CD4-positive, alpha-beta T cell treated with Interleukin-21 for 1 hour (primary cell): ENCODE measurements around the gene TWNK.
"Not testable (repeated sequence)": the region's sequence is repeated elsewhere in the genome, so short reads cannot be mapped to it uniquely, and the experiment has no call there.

ENCODE experiments used
- DNase-seq: peaks from one replicate; pipeline ENCODE4 v3.0.0-alpha.2; 2020

Gene TWNK

GRCh38 chr10:101032637-101033224, 45.4 kb downstream of the TWNK start:
- DNase-seq, result peak; percentile 42

DNA sequence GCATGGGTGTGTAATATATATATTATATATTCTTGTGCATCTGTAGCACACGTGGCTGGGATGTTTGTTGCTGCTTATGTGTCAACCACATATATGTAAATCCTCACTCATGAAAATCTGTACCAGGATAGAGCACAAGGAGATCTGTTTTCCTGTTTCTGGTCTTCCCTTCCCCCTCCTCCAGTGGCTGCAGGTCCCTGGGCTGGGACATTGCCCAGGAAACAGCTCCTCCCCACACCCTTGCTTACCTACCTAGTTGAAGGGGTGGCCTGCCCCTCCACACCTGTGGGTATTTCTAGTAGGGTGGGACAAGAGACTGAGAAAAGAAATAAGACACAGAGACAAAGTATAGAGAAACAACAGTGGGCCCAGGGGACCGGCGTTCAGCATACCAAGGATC, 45.9 kb downstream of the TWNK start:
- no peak for DNase-seq

DNA sequence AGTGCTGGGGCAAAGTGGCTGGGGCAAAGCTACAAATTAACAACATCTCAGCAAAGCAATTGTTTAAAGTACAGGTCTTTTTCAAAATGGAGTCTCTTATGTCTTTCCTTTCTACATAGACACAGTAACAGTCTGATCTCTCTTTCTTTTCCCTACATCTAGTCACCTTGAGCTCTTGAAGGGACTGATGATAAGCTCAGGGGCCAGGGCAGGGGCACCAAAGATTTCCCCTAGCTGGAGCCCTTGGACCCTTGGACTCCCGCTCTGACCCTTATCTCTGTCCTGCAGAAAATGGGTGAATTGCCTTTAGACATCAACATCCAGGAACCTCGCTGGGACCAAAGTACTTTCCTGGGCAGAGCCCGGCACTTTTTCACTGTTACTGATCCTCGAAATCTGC, 47.1 kb downstream of the TWNK start:
- DNase-seq, result not testable (repeated sequence)

GRCh38 chr10:101035314-101035713, 48.0 kb downstream of the TWNK start:
- no peak for DNase-seq

DNA sequence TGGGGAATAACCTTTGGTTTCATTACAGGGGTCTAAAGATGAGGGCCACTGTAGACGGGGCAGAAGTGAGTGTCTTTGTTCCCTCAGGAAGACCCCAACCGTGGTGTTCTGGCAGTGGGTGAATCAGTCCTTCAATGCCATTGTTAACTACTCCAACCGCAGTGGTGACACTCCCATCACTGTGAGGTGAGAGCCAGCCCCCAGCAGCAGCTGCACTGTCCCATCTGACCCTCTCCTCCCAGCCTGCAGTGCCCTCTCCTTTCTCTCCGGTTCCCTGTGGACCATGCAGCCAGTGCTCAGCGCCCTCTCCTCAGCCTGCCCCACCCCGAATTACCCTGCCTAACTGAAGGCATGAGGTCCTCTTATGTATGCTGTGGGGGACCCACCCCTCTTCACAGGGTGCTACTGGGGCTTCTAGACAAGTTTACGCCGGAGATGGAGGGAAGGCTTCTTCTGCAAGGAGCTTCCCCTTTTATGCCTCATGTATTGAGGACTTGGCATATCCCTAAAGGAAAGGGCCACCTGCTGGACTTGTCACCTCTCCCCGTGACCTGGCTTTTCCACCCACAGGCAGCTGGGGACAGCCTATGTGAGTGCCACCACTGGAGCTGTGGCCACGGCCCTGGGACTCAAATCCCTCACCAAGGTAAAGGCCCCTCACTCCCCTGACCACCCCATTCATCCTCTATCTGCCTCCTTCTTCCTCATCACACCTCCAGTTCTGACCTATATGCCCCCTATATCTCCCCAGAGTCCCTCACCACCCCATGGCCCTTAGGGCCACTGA, 48.8 kb downstream of the TWNK start:
- no peak for DNase-seq

DNA sequence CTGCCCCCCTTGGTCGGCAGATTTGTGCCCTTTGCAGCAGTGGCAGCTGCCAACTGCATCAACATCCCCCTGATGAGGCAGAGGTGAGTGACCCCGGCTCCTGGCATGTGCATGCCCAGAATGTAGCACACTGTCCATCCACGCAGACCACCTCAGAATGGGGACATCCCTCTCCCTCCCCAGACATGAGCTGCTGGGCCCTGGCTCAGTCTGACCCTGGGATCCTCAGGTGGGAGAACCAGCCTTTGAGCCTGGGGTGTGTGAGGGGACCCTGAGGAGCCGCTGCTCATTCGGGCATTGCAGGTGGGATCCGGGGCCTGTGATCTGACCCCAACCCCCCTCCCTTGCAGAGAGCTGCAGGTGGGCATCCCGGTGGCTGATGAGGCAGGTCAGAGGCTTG, 49.4 kb downstream of the TWNK start:
- no peak for DNase-seq

- DNase-seq, result no peak
Observed at GRCh38 chr10:101038484-101038883, 51.1 kb downstream of the TWNK start.

GRCh38 chr10:101040061-101040460, 52.7 kb downstream of the TWNK start:
- DNase-seq, result no peak

DNA sequence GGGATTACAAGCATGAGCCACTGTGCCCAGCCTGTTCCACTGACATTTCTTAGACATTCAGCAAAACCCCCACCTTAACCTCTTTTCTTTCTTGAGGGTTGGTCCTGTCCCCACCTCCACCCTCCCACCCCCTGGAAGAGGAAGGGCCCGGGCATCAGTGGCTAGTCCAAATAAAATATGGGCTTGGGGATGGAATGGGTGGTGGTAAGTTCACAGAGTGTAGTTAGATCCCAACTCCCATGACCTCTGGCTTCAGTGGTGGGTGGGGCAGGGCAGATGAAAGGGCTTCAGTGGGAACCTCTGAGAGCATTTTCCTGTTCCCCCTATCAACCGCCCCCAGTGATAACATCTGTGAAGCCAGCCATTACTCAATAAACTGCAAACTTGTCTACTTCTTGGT, 53.5 kb downstream of the TWNK start:
- no peak for DNase-seq

GRCh38 chr10:101041252-101041761, 54.0 kb downstream of the TWNK start:
- peak; percentile 86 for DNase-seq

DNA sequence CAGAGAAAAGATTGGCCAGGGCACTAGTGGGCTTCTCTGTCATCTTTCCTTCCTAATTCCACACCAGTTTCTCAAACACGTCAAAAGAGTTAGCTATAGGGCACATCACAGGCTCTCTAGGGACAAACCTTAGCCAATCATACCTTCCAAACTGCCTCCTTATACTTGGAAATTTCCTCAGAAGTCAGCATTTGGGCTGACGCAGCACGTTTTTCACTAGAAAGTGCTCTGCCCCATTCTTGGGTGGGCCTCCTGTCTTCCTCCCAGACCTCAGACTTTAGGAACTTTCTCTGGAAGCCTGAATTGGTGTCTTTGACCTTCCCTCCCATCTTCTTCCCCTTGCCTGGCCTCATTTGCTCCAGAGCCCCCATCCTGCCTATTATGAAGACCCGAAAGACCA, 54.8 kb downstream of the TWNK start:
- no peak for DNase-seq

DNA sequence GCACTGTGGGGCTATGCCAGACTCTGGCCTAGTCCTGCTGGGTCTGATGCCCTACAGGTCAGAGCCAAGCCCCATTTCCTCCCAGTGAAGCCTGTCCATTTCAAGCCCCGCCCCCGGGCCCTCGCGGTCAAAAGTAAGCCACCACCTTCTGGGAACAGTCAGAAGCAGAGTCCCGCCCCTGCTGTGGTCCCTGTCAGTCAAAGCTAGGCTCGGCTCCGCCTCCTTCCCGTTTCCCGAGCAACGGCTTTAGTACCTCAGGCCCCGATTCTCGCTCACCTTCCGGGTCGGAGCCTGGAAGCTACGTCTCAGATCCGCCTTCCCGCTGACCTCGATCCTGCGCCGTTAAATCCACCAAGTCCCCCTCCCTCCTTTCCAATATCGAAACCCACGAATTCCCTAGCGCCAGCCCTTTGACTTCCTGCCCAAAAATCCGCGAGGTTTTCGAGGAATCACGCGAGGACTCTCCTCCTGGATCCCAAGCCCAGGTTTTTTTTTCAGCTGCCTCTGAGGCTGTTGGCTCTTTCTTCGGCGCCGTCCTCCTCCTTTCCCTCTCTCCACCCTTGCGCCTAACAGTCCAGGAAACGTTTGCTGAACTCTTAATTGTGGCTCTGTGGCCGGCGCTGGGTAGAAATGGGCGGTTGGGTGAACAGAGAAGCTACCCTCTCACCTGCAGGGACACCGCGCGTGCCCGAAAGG, 55.5 kb downstream of the TWNK start:
- DNase-seq, result peak; percentile 88

- DNase-seq, result no peak
Observed at GRCh38 chr10:101043363-101043707, 56.0 kb downstream of the TWNK start.
